ENCODE measurements around the gene RIN3.

DNA sequence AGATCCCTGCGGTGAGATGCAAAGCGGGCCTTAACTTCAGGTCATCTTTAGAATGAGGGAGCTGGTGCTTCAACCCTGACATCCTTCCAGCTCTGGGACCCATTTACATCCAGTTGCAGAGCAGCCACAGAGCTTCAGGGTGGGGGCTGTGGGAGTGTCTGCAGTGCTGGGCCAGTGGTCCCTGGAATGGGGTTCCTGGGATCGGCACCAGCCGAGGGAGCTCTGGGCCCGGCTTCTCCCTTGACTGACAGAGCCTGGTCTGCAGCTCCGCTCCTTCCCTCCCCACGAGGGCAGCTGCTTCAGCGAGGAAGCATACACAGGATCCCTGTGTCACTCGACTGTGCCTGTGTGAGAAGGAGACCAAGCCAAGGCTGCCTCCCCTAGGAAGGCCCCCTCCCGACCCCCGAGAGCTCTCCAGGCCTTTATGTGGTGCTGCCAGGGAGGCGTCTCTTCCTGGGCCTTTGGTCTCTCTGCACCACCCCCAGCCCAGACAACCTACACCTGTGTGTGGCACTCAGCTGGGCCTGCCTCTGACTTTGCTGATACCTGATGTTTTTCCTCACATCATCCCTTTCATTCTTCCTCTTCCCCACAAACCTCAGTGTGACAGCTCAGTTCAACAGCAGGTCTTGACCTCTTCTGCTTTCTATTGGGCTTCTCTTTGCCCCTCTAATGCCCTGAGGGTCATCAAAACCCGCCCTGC is 48.1 kb upstream of the RIN3 start:
- TF ChIP-seq, protein P1, sequence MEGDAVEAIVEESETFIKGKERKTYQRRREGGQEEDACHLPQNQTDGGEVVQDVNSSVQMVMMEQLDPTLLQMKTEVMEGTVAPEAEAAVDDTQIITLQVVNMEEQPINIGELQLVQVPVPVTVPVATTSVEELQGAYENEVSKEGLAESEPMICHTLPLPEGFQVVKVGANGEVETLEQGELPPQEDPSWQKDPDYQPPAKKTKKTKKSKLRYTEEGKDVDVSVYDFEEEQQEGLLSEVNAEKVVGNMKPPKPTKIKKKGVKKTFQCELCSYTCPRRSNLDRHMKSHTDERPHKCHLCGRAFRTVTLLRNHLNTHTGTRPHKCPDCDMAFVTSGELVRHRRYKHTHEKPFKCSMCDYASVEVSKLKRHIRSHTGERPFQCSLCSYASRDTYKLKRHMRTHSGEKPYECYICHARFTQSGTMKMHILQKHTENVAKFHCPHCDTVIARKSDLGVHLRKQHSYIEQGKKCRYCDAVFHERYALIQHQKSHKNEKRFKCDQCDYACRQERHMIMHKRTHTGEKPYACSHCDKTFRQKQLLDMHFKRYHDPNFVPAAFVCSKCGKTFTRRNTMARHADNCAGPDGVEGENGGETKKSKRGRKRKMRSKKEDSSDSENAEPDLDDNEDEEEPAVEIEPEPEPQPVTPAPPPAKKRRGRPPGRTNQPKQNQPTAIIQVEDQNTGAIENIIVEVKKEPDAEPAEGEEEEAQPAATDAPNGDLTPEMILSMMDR (IDR thresholded peaks at IDR 0.05), result no peak
- no peak for TF ChIP-seq POLR2AphosphoS5 (IDR thresholded peaks at IDR 0.05; ENCODE audit: low read depth, low read length)

All from Panc1 (cell line).